K562 (cell line): Measurements from ENCODE around the gene KRTAP5-4. TPM values are rescaled to one million over a fixed set of nuclear protein-coding genes. Genes with fewer than 3 reads are reported as not detected.
"Not testable (repeated sequence)": the region's sequence is repeated elsewhere in the genome, so short reads cannot be mapped to it uniquely, and the experiment has no call there.

Source experiments
- ATAC-seq: fragments of 200-7000 bp; cut with Tn5 transposase; 3 replicates; pipeline ENCODE4 v1.9.1; 2020; ENCODE audit warnings: moderate library complexity
- BruUV-seq: library from RNA; stranded (reverse); fragments of 400-500 nt; replicated peaks from 2 replicates; lab custom pipeline; 2021; lab: Mats Ljungman, UMichigan
- CTCF ChIA-PET: fragments of 300-600 bp; formaldehyde crosslinking; extraction: SDS; loops from one replicate; lab custom pipeline; 2021; ENCODE audit warnings: low intra/inter-chr PET ratio; lab: Yijun Ruan, JAX
- POLR2A ChIA-PET: fragments of 300-600, 350-650 bp; sonication (Branson Sonifier 250); formaldehyde crosslinking; extraction: SDS; loops from one replicate; lab custom pipeline; 2021; ENCODE audit warnings: antibody characterized with exemption, inconsistent platforms; lab: Yijun Ruan, JAX
- DNase-seq, 4 experiments: peaks; one replicate each; pipeline versions ENCODE4 v3.0.0 to v3.0.0-alpha.2; 2011 to 2018; ENCODE audit warnings: low spot score in 3 of 4, mixed read lengths in 3 of 4; ENCODE audit errors: extremely low read depth in 1 of 4
- FAIRE-seq: peaks from 2 replicates; lab custom pipeline; 2011; peaks lifted over from hg19 to GRCh38; lab: Jason Lieb, UNC
- H2AFZ ChIP-seq: 2 replicates; pipeline ENCODE4 v1.6.0; 2011; ENCODE audit warnings: low read depth, low read length, control low read depth, inconsistent platforms
- H3K27ac ChIP-seq: fragments of 200-600 bp; 3 replicates; pipeline ENCODE4 v1.8.0; 2011; ENCODE audit warnings: low read depth, mild to moderate bottlenecking, control low read depth, inconsistent platforms, low read length, moderate library complexity, mixed read lengths; ENCODE audit errors: extremely low read depth
- H3K27me3 ChIP-seq, 2 experiments: fragments of 300-600 bp in 1 of 2; 2 replicates in 1 of 2; 3 replicates in 1 of 2; pipeline versions ENCODE4 v1.6.0 to v1.8.0; 2011; ENCODE audit warnings: inconsistent platforms in 2 of 2, low read length in 2 of 2, mild to moderate bottlenecking in 1 of 2, mixed read lengths in 1 of 2, moderate library complexity in 1 of 2; ENCODE audit not compliant: control insufficient read depth in 2 of 2, insufficient read depth in 2 of 2
- H3K36me3 ChIP-seq: fragments of 300-600 bp; 3 replicates; pipeline ENCODE4 v1.8.0; 2011; ENCODE audit warnings: mild to moderate bottlenecking, low read length, inconsistent platforms; ENCODE audit not compliant: control insufficient read depth, insufficient read depth
- H3K4me1 ChIP-seq, 2 experiments: fragments of 200-600 bp in 1 of 2; replicated peaks in 1 of 2; 2 replicates in 1 of 2; 3 replicates in 1 of 2; pipeline versions ENCODE4 v1.5.1 to v1.8.0; 2011; ENCODE audit warnings: inconsistent platforms in 2 of 2, low read length in 2 of 2, mild to moderate bottlenecking in 1 of 2, mixed read lengths in 1 of 2, moderate library complexity in 1 of 2; ENCODE audit not compliant: control insufficient read depth in 2 of 2, insufficient read depth in 2 of 2
- H3K4me2 ChIP-seq: 2 replicates; pipeline ENCODE4 v1.6.1; 2011; ENCODE audit warnings: low read length, control low read depth, inconsistent platforms, mixed read lengths; ENCODE audit not compliant: insufficient read depth
- H3K4me3 ChIP-seq: fragments of 200-600 bp; sonication (generic), shearing (Covaris generic); 2 replicates; pipeline ENCODE4 v1.5.1; 2016; ENCODE audit warnings: control low read depth, inconsistent platforms
- H3K79me2 ChIP-seq: fragments of 200-600 bp; 3 replicates; pipeline ENCODE4 v1.8.0; 2011; ENCODE audit warnings: low read length, inconsistent platforms; ENCODE audit not compliant: control insufficient read depth, insufficient read depth
- H3K9ac ChIP-seq, 2 experiments: 2 replicates each; pipeline versions ENCODE4 v1.6.0 to v1.6.1; 2011; ENCODE audit warnings: low read depth in 2 of 2, low read length in 2 of 2, control low read depth in 1 of 2, inconsistent platforms in 1 of 2, mild to moderate bottlenecking in 1 of 2, mixed read lengths in 1 of 2; ENCODE audit not compliant: insufficient read depth in 1 of 2
- H3K9me1 ChIP-seq: one replicate; pipeline ENCODE4 v1.6.0; 2011; ENCODE audit warnings: inconsistent platforms, mild to moderate bottlenecking, low read length, moderate library complexity; ENCODE audit not compliant: control insufficient read depth, insufficient read depth
- H3K9me3 ChIP-seq: replicated peaks from 2 replicates; pipeline ENCODE4 v1.5.1; 2011; ENCODE audit warnings: low read depth, low read length, inconsistent platforms; ENCODE audit not compliant: control insufficient read depth, insufficient read depth
- H4K20me1 ChIP-seq: replicated peaks from 2 replicates; pipeline ENCODE4 v1.6.1; 2011; ENCODE audit warnings: low read length, inconsistent platforms, mixed read lengths; ENCODE audit not compliant: control insufficient read depth, insufficient read depth
- PCBP2 ChIP-seq: fragments of 200-400 bp; formaldehyde crosslinking; IDR thresholded peaks from 2 replicates; pipeline ENCODE4 v1.6.1; 2018; ENCODE audit warnings: low read length, low read depth, mild to moderate bottlenecking, moderate library complexity; ENCODE audit not compliant: poor library complexity, severe bottlenecking
- ZBTB5 ChIP-seq: fragments of 450-650 bp; IDR thresholded peaks from 2 replicates; pipeline ENCODE4 v1.6.1; 2017; ENCODE audit warnings: antibody characterized with exemption
- ZNF511 ChIP-seq: sonication (generic); formaldehyde crosslinking; IDR thresholded peaks from 2 replicates; pipeline ENCODE4 v1.8.0; 2022; ENCODE audit warnings: mild to moderate bottlenecking, missing genetic modification reagents
- WGBS: fragments of 100-300 bp; shearing (Covaris generic); methylation state at CpG from one replicate; pipeline ENCODE4 v1.1.6; 2016; ENCODE audit warnings: low coverage, mixed read lengths; ENCODE audit not compliant: insufficient coverage; ENCODE audit errors: missing lambda C conversion rate; 5-methylcytosine and 5-hydroxymethylcytosine counted together
- in situ Hi-C: fragments of 300-500 bp; cut with MboI; formaldehyde crosslinking; loops from 4 replicates; pipeline ENCODE4 v1.15.0; 2018; ENCODE audit warnings: inconsistent platforms, mixed read lengths
- intact Hi-C: fragments of 100-400 bp; cut with micrococcal nuclease; formaldehyde crosslinking; loops from 2 replicates; pipeline ENCODE4 v1.14.2; 2022
- polyA plus RNA-seq, 8 experiments: library from polyadenylated mRNA; depleted of rRNA in 4 of 8; stranded (reverse) in 5 of 8; unstranded in 3 of 8; fragments of >200 nt; fragmentation: Nextera tagmentation in 2 of 8; fragmentation: Illumina TruSeq in 1 of 8; extraction: Ambion mirVana in 2 of 8; extraction: Trizol in 1 of 8; gene quantifications; 2 replicates each; pipeline versions ENCODE4 v1.2.1 to v1.2.3, GENCODE V29; 2011 to 2014; ENCODE audit warnings: inconsistent platforms in 1 of 8, missing spikeins in 1 of 8
- total RNA-seq, 7 experiments: library from RNA; depleted of rRNA in 6 of 7; stranded (reverse); fragments of >200 nt in 6 of 7; fragmentation: Illumina TruSeq in 2 of 7; extraction: Trizol in 2 of 7; gene quantifications; 2 replicates each; pipeline versions ENCODE4 v1.2.1 to v1.2.3, GENCODE V29; 2011 to 2021; ENCODE audit warnings: low replicate concordance in 1 of 7

The KRTAP5-4 gene
- total and polyA plus RNA-seq, 9 of the 15 experiments (the other 6 are each of a cell fraction or from before 2014, with no cell fraction given), result not detected

- no peak for TF ChIP-seq ZBTB5
- TF ChIP-seq PCBP2, result no peak
- no peak for TF ChIP-seq ZNF511
- TF ChIP-seq, all 486 proteins: peak for 0
These were observed 35.2 kb downstream of the KRTAP5-4 start (continued) for GRCh38 chr11:1586699-1587098.

- H3K27ac ChIP-seq, DNase-seq, FAIRE-seq, H3K79me2 ChIP-seq, intact Hi-C loops, ATAC-seq, H4K20me1 ChIP-seq, in situ Hi-C loops, H3K9ac ChIP-seq, CTCF ChIA-PET, H3K4me3 ChIP-seq, H3K36me3 ChIP-seq, H3K9me1 ChIP-seq, H3K9me3 ChIP-seq, H2AFZ ChIP-seq, H3K4me1 ChIP-seq, H3K4me2 ChIP-seq, BruUV-seq: not testable (repeated sequence)
- POLR2A ChIA-PET, result interaction anchor here (0.8 kb wide), 1 partner anchor 25 kb away, joined by 3 read pairs; no protein-coding TSS in a partner anchor
- peaks cover 2 to 47% of the 10 kb centered on the region in 2 experiments; a peak in 3 of 5 replicates for H3K27me3 ChIP-seq
- 3% methylated on average over 8 of the region's 9 CpGs for WGBS
These were observed 37.1 kb downstream of the KRTAP5-4 start, which contains the start of gene KRTAP5-1 for GRCh38 chr11:1584661-1585370. TSS of gene KRTAP5-1 (minus strand) at chr11:1585283. CDS start at chr11:1585249, 34 bp downstream.

- intact Hi-C loops, H2AFZ ChIP-seq: not testable (repeated sequence)
- 7% methylated on average over 2 of the region's 2 CpGs for WGBS
These were observed 39.0 kb downstream of the KRTAP5-4 start for GRCh38 chr11:1582909-1583308.

More at GRCh38 chr11:1582909-1583308, 39.0 kb downstream of the KRTAP5-4 start:
- H4K20me1 ChIP-seq, CTCF ChIA-PET, DNase-seq, H3K9me1 ChIP-seq, H3K4me2 ChIP-seq, FAIRE-seq, H3K79me2 ChIP-seq, H3K4me3 ChIP-seq, ATAC-seq, H3K9me3 ChIP-seq, H3K4me1 ChIP-seq, H3K9ac ChIP-seq, H3K36me3 ChIP-seq, H3K27ac ChIP-seq, in situ Hi-C loops, BruUV-seq: not testable (repeated sequence)
- peaks cover 0 to 40% of the 10 kb centered on the region in 2 experiments; a peak in 2 of 5 replicates for H3K27me3 ChIP-seq
- POLR2A ChIA-PET, result interaction anchor here (0.9 kb wide), 2 partner anchors 9 to 34 kb away, joined by 4 read pairs; no protein-coding TSS in a partner anchor
